GM23338 (cell line): ENCODE results near the gene GNA12. TPM values are rescaled to one million over a fixed set of nuclear protein-coding genes. Genes with fewer than 3 reads are reported as not detected.

ENCODE experiments used
- ATAC-seq: fragments of 200-7000 bp; cut with Tn5 transposase; 3 replicates; pipeline ENCODE4 v1.9.1; 2020
- DNase-seq: peaks from one replicate; pipeline ENCODE4 v3.0.0-alpha.2; 2015; ENCODE audit warnings: low spot score
- H2AFZ ChIP-seq: fragments of 200-600 bp; sonication (generic); 2 replicates; pipeline ENCODE4 v1.8.0; 2016; ENCODE audit warnings: antibody characterized with exemption, mild to moderate bottlenecking, moderate library complexity
- H3F3A ChIP-seq: fragments of 200-600 bp; sonication (generic); replicated peaks from 2 replicates; pipeline ENCODE4 v1.8.0; 2017; ENCODE audit warnings: antibody characterized with exemption, mixed run types, low read depth
- H3K27ac ChIP-seq: fragments of 200-600 bp; sonication (generic); 2 replicates; pipeline ENCODE4 v1.6.1; 2016; ENCODE audit warnings: low read depth
- H3K27me3 ChIP-seq: fragments of 200-600 bp; sonication (generic); 2 replicates; pipeline ENCODE4 v1.8.0; 2016; ENCODE audit warnings: mild to moderate bottlenecking, mixed run types, moderate library complexity; ENCODE audit not compliant: insufficient read depth
- H3K36me3 ChIP-seq: fragments of 200-600 bp; sonication (generic); 2 replicates; pipeline ENCODE4 v1.8.0; 2016; ENCODE audit warnings: mild to moderate bottlenecking; ENCODE audit not compliant: insufficient read depth
- H3K4me1 ChIP-seq: fragments of 200-600 bp; sonication (generic); 2 replicates; pipeline ENCODE4 v1.8.0; 2016; ENCODE audit warnings: mild to moderate bottlenecking, moderate library complexity; ENCODE audit not compliant: insufficient read depth
- H3K4me2 ChIP-seq: fragments of 200-600 bp; sonication (generic); 2 replicates; pipeline ENCODE4 v1.7.1; 2017; ENCODE audit warnings: mixed run types
- H3K4me3 ChIP-seq: fragments of 200-600 bp; sonication (generic); 2 replicates; pipeline ENCODE4 v1.6.1; 2016; ENCODE audit warnings: mixed run types
- H3K79me2 ChIP-seq: fragments of 200-600 bp; sonication (generic); replicated peaks from 2 replicates; pipeline ENCODE4 v1.8.0; 2017; ENCODE audit warnings: mild to moderate bottlenecking; ENCODE audit not compliant: insufficient read depth
- H3K9me2 ChIP-seq: fragments of 200-600 bp; sonication (generic); 2 replicates; pipeline ENCODE4 v1.8.0; 2017; ENCODE audit not compliant: insufficient read depth
- H4K20me1 ChIP-seq: fragments of 200-600 bp; sonication (generic); replicated peaks from 2 replicates; pipeline ENCODE4 v1.8.0; 2017; ENCODE audit warnings: mild to moderate bottlenecking; ENCODE audit not compliant: insufficient read depth
- H3K27ac Mint-ChIP-seq: 2 replicates; pipeline ENCODE4 v1.8.0; 2020; ENCODE audit warnings: inconsistent platforms, mild to moderate bottlenecking, moderate library complexity, mixed read lengths
- H3K27me3 Mint-ChIP-seq: 3 replicates; pipeline ENCODE4 v1.8.0; 2022; ENCODE audit warnings: low read depth, mild to moderate bottlenecking, moderate library complexity, mixed read lengths, inconsistent platforms; ENCODE audit not compliant: insufficient read depth, poor library complexity
- H3K36me3 Mint-ChIP-seq: 3 replicates; pipeline ENCODE4 v1.8.0; 2021; ENCODE audit warnings: low read depth, mild to moderate bottlenecking, inconsistent platforms, moderate library complexity, mixed read lengths
- H3K4me1 Mint-ChIP-seq: 3 replicates; pipeline ENCODE4 v1.8.0; 2020; ENCODE audit warnings: mild to moderate bottlenecking, inconsistent platforms, mixed read lengths
- H3K4me3 Mint-ChIP-seq: 3 replicates; pipeline ENCODE4 v1.8.0; 2021; ENCODE audit warnings: moderate library complexity, mild to moderate bottlenecking, inconsistent platforms, mixed read lengths
- H3K9me3 Mint-ChIP-seq: 3 replicates; pipeline ENCODE4 v1.8.0; 2020; ENCODE audit warnings: moderate library complexity, mild to moderate bottlenecking, inconsistent platforms, mixed read lengths
- CREB1 ChIP-seq: fragments of 250-450 bp; sonication (Bioruptor Pico); IDR thresholded peaks from 2 replicates; pipeline ENCODE4 v1.5.0; 2020; ENCODE audit warnings: low read depth, mild to moderate bottlenecking, moderate library complexity
- CTCF ChIP-seq, 2 experiments: fragments of 200-600 bp in 1 of 2; sonication (generic) in 1 of 2; conservative IDR thresholded peaks; 2 replicates each; pipeline versions ENCODE4 v1.5.1 to v1.6.1; 2016 to 2017; ENCODE audit warnings: antibody characterized with exemption in 2 of 2, low read depth in 2 of 2, mild to moderate bottlenecking in 2 of 2, moderate library complexity in 1 of 2
- EZH2 ChIP-seq: fragments of 200-600 bp; sonication (generic); IDR thresholded peaks from one replicate; pipeline ENCODE4 v1.8.0; 2017; ENCODE audit warnings: antibody characterized with exemption, mild to moderate bottlenecking, low read depth; ENCODE audit not compliant: unreplicated experiment
- EZH2phosphoT487 ChIP-seq: fragments of 200-600 bp; sonication (generic); IDR thresholded peaks from one replicate; pipeline ENCODE4 v1.8.1; 2018; ENCODE audit warnings: antibody characterized with exemption; ENCODE audit not compliant: unreplicated experiment
- JUNB ChIP-seq: IDR thresholded peaks from one replicate; pipeline ENCODE4 v1.6.1; 2016; ENCODE audit warnings: antibody characterized with exemption; ENCODE audit not compliant: unreplicated experiment
- NANOG ChIP-seq: IDR thresholded peaks from 2 replicates; pipeline ENCODE4 v1.6.1; 2016; ENCODE audit warnings: antibody characterized with exemption, borderline replicate concordance
- REST ChIP-seq: IDR thresholded peaks from one replicate; pipeline ENCODE4 v1.6.1; 2018; ENCODE audit warnings: antibody characterized with exemption; ENCODE audit not compliant: unreplicated experiment
- STAT1 ChIP-seq: IDR thresholded peaks from one replicate; pipeline ENCODE4 v1.6.1; 2016; ENCODE audit warnings: antibody characterized with exemption; ENCODE audit not compliant: unreplicated experiment
- ZNF114 ChIP-seq: fragments of 250-450 bp; sonication (Bioruptor Pico); IDR thresholded peaks from 2 replicates; pipeline ENCODE4 v1.5.0; 2020; ENCODE audit warnings: mild to moderate bottlenecking, moderate library complexity
- polyA plus RNA-seq: library from polyadenylated mRNA; unstranded; fragments of >200 nt; fragmentation: Nextera tagmentation; extraction: Ambion mirVana; gene quantifications from 2 replicates; pipeline ENCODE4 v1.2.1, GENCODE V29; 2016
- total RNA-seq: library from RNA; depleted of rRNA; stranded (reverse); fragments of >200 nt; shearing (Covaris generic); gene quantifications from 2 replicates; pipeline ENCODE4 v1.2.3, GENCODE V29; 2014
- TF ChIP-seq, protein P1 (sequence below): fragments of 250-450 bp; sonication (Bioruptor Pico); IDR thresholded peaks from 2 replicates; pipeline ENCODE4 v1.5.0; 2020; ENCODE audit warnings: mild to moderate bottlenecking, moderate library complexity

The GNA12 gene
- total and polyA plus RNA-seq, 2 experiments from 2014 or later: 24.0 to 87.7 TPM

GRCh38 chr7:2729031-2729892 lies 114.8 kb downstream of the GNA12 start:
- H3K4me3 Mint-ChIP-seq: no peak overlapping the region
- H3K79me2 ChIP-seq: peaks cover 55% of the 10 kb centered on the region
- H3K4me1 Mint-ChIP-seq: peaks cover 21% of the 10 kb centered on the region
- H3K4me1 ChIP-seq: no peaks in the 10 kb centered on the region
- DNase-seq (no peak), ATAC-seq (no peak; the same call in 2 of the 3 replicates)
- H3K27ac ChIP-seq: peak overlapping the region; percentile 81
- H4K20me1 ChIP-seq: peaks cover 9% of the 10 kb centered on the region
- H3K27ac Mint-ChIP-seq: peak overlapping the region; percentile 86
- no peak overlapping the region for H3K4me2 ChIP-seq
- no peaks in the 10 kb centered on the region for H3K9me3 Mint-ChIP-seq
- H3K27me3 Mint-ChIP-seq: peaks cover 11% of the 10 kb centered on the region
- H2AFZ ChIP-seq: no peak overlapping the region
- H3K36me3 Mint-ChIP-seq: peaks cover 76% of the 10 kb centered on the region
- no peaks in the 10 kb centered on the region for H3K9me2 ChIP-seq
- TF ChIP-seq NANOG (no peak), EZH2 (no peak), JUNB (no peak), REST (no peak), CTCF (conservative IDR thresholded peaks at IDR 0.05; ENCODE audit: low read depth in 2 of 2) (no peak), EZH2phosphoT487 (no peak), ZNF114 (no peak), STAT1 (no peak), CREB1 (no peak)
- TF ChIP-seq, protein P1, sequence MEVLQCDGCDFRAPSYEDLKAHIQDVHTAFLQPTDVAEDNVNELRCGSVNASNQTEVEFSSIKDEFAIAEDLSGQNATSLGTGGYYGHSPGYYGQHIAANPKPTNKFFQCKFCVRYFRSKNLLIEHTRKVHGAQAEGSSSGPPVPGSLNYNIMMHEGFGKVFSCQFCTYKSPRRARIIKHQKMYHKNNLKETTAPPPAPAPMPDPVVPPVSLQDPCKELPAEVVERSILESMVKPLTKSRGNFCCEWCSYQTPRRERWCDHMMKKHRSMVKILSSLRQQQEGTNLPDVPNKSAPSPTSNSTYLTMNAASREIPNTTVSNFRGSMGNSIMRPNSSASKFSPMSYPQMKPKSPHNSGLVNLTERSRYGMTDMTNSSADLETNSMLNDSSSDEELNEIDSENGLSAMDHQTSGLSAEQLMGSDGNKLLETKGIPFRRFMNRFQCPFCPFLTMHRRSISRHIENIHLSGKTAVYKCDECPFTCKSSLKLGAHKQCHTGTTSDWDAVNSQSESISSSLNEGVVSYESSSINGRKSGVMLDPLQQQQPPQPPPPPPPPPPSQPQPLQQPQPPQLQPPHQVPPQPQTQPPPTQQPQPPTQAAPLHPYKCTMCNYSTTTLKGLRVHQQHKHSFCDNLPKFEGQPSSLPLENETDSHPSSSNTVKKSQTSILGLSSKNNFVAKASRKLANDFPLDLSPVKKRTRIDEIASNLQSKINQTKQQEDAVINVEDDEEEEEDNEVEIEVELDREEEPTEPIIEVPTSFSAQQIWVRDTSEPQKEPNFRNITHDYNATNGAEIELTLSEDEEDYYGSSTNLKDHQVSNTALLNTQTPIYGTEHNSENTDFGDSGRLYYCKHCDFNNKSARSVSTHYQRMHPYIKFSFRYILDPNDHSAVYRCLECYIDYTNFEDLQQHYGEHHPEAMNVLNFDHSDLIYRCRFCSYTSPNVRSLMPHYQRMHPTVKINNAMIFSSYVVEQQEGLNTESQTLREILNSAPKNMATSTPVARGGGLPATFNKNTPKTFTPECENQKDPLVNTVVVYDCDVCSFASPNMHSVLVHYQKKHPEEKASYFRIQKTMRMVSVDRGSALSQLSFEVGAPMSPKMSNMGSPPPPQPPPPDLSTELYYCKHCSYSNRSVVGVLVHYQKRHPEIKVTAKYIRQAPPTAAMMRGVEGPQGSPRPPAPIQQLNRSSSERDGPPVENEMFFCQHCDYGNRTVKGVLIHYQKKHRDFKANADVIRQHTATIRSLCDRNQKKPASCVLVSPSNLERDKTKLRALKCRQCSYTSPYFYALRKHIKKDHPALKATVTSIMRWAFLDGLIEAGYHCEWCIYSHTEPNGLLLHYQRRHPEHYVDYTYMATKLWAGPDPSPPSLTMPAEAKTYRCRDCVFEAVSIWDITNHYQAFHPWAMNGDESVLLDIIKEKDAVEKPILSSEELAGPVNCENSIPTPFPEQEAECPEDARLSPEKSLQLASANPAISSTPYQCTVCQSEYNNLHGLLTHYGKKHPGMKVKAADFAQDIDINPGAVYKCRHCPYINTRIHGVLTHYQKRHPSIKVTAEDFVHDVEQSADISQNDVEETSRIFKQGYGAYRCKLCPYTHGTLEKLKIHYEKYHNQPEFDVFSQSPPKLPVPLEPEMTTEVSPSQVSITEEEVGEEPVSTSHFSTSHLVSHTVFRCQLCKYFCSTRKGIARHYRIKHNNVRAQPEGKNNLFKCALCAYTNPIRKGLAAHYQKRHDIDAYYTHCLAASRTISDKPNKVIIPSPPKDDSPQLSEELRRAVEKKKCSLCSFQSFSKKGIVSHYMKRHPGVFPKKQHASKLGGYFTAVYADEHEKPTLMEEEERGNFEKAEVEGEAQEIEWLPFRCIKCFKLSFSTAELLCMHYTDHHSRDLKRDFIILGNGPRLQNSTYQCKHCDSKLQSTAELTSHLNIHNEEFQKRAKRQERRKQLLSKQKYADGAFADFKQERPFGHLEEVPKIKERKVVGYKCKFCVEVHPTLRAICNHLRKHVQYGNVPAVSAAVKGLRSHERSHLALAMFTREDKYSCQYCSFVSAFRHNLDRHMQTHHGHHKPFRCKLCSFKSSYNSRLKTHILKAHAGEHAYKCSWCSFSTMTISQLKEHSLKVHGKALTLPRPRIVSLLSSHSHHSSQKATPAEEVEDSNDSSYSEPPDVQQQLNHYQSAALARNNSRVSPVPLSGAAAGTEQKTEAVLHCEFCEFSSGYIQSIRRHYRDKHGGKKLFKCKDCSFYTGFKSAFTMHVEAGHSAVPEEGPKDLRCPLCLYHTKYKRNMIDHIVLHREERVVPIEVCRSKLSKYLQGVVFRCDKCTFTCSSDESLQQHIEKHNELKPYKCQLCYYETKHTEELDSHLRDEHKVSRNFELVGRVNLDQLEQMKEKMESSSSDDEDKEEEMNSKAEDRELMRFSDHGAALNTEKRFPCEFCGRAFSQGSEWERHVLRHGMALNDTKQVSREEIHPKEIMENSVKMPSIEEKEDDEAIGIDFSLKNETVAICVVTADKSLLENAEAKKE (CRISPR knock-in tag): no peak
- no peaks in the 10 kb centered on the region for H3K27me3 ChIP-seq
- no peaks in the 10 kb centered on the region for H3F3A ChIP-seq
- peaks cover 11% of the 10 kb centered on the region for H3K36me3 ChIP-seq
- no peak overlapping the region for H3K4me3 ChIP-seq
